SK-N-MC (cell line): ENCODE results near the gene LSAMP.

Experiments used
- EZH2 ChIP-seq: fragments of 200-600 bp; sonication (generic); IDR thresholded peaks from one replicate; pipeline ENCODE4 v1.6.1; 2017; ENCODE audit warnings: antibody characterized with exemption
- FOXP2 ChIP-seq: optimal IDR thresholded peaks from 2 replicates; pipeline ENCODE3; 2011; ENCODE audit warnings: mild to moderate bottlenecking, moderate library complexity; ENCODE audit not compliant: insufficient read depth; ENCODE audit errors: extremely low read length, control extremely low read depth
- POLR2AphosphoS5 ChIP-seq: IDR thresholded peaks from 2 replicates; pipeline ENCODE4 v1.6.1; 2012; ENCODE audit warnings: mild to moderate bottlenecking, low read depth, low read length, borderline replicate concordance

DNA sequence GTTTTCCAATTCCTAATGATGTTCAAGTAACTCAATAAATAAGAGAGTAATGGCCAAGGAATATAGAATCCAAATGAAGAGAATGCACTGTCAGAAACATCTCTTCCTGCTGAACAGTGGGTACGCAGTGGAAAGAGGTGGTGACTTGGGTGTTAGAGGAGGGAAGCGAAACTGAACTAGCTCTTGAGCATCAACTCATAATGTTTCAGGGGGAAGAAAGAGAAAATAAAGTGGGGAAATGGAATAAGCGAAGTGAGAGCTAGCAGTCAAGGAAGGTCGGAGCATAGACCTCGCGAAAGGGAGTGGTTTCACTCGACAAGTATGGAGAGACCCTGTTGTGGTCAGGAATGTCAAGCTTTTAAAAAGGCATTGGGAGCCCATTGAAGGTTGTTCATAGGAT lies 512.5 kb downstream of the LSAMP start:
- TF ChIP-seq POLR2AphosphoS5, result no peak
- no peak for TF ChIP-seq EZH2
- no peak for TF ChIP-seq FOXP2
